Liver (tissue), 9 donors: Measurements from ENCODE around the gene GRID1. TPM values are rescaled to one million over a fixed set of nuclear protein-coding genes. Genes with fewer than 3 reads are reported as not detected.

Experiments
- DNase-seq: peaks from one replicate; pipeline ENCODE4 v3.0.0-alpha.2; 2017; ENCODE audit warnings: low spot score
- H3K27ac ChIP-seq, 2 donors: one replicate each; pipeline ENCODE4 v1.7.0; 2013; ENCODE audit warnings: inconsistent platforms in 2 of 2, low read length in 2 of 2, control low read depth in 1 of 2, low read depth in 1 of 2, mild to moderate bottlenecking in 1 of 2
- H3K27me3 ChIP-seq, 4 donors: one replicate each; pipeline versions ENCODE4 v1.6.1 to v1.7.0; 2013; ENCODE audit warnings: low read length in 3 of 4, inconsistent platforms in 1 of 4, mild to moderate bottlenecking in 1 of 4, moderate library complexity in 1 of 4; ENCODE audit not compliant: control insufficient read depth in 4 of 4, insufficient read depth in 4 of 4
- H3K36me3 ChIP-seq, 4 donors: one replicate each; pipeline versions ENCODE4 v1.6.1 to v1.7.0; 2013; ENCODE audit warnings: low read length in 3 of 4, mild to moderate bottlenecking in 3 of 4, low read depth in 1 of 4, moderate library complexity in 1 of 4; ENCODE audit not compliant: control insufficient read depth in 4 of 4, insufficient read depth in 3 of 4
- H3K4me1 ChIP-seq, 4 donors: one replicate each; pipeline versions ENCODE4 v1.6.1 to v1.7.0; 2013; ENCODE audit warnings: low read length in 3 of 4, mild to moderate bottlenecking in 3 of 4, moderate library complexity in 1 of 4; ENCODE audit not compliant: control insufficient read depth in 4 of 4, insufficient read depth in 4 of 4
- H3K4me3 ChIP-seq, 3 donors: one replicate each; pipeline versions ENCODE4 v1.6.1 to v1.7.0; 2013; ENCODE audit warnings: low read length in 3 of 3, control low read depth in 1 of 3, low read depth in 1 of 3, mild to moderate bottlenecking in 1 of 3
- H3K9ac ChIP-seq, 2 donors: one replicate each; pipeline ENCODE4 v1.7.0; 2013; ENCODE audit warnings: low read length in 2 of 2, mild to moderate bottlenecking in 2 of 2, moderate library complexity in 2 of 2, control low read depth in 1 of 2, low read depth in 1 of 2
- H3K9me3 ChIP-seq, 4 donors: one replicate each; pipeline versions ENCODE4 v1.6.1 to v1.7.0; 2013; ENCODE audit warnings: low read length in 3 of 4; ENCODE audit not compliant: control insufficient read depth in 4 of 4
- ATF3 ChIP-seq: IDR thresholded peaks from 2 replicates; pipeline ENCODE4 v1.6.1; 2016; ENCODE audit warnings: antibody characterized with exemption
- CTCF ChIP-seq: fragments of 150-350 bp; IDR thresholded peaks from 2 replicates; pipeline ENCODE4 v1.5.1; 2017; ENCODE audit warnings: improper control_type of control experiment, low read depth, low read length; ENCODE audit not compliant: missing input control
- EGR1 ChIP-seq, 2 donors: IDR thresholded peaks; 2 replicates each; pipeline ENCODE4 v1.6.1; 2016 to 2018; ENCODE audit warnings: antibody characterized with exemption in 2 of 2, low read depth in 2 of 2
- FOXA1 ChIP-seq: IDR thresholded peaks from 2 replicates; pipeline ENCODE4 v1.6.1; 2016; ENCODE audit warnings: antibody characterized with exemption
- FOXA2 ChIP-seq: IDR thresholded peaks from 2 replicates; pipeline ENCODE4 v1.6.1; 2016; ENCODE audit warnings: antibody characterized with exemption
- GABPA ChIP-seq, 2 donors: IDR thresholded peaks in 1 of 2; conservative IDR thresholded peaks in 1 of 2; 2 replicates each; pipeline ENCODE4 v1.6.1; 2016; ENCODE audit warnings: antibody characterized with exemption in 2 of 2, mild to moderate bottlenecking in 1 of 2, moderate library complexity in 1 of 2
- RAD21 ChIP-seq, 2 donors: IDR thresholded peaks; 2 replicates each; pipeline ENCODE4 v1.6.1; 2016; ENCODE audit warnings: antibody characterized with exemption in 2 of 2, mild to moderate bottlenecking in 2 of 2
- REST ChIP-seq: IDR thresholded peaks from 2 replicates; pipeline ENCODE4 v1.6.1; 2016; ENCODE audit warnings: antibody characterized with exemption, mild to moderate bottlenecking
- SP1 ChIP-seq: IDR thresholded peaks from 2 replicates; pipeline ENCODE4 v1.6.1; 2018; ENCODE audit warnings: antibody characterized with exemption, mild to moderate bottlenecking
- TAF1 ChIP-seq: conservative IDR thresholded peaks from 2 replicates; pipeline ENCODE4 v1.6.1; 2016; ENCODE audit warnings: antibody characterized with exemption, mild to moderate bottlenecking
- YY1 ChIP-seq: IDR thresholded peaks from 2 replicates; pipeline ENCODE4 v1.6.1; 2016; ENCODE audit warnings: antibody characterized with exemption, mild to moderate bottlenecking
- ZBTB33 ChIP-seq: IDR thresholded peaks from 2 replicates; pipeline ENCODE4 v1.6.1; 2016; ENCODE audit warnings: antibody characterized with exemption
- whole genome bisulfite sequencing: extraction: QIAGEN DNeasy Blood & Tissue Kit; methylation state at CpG from one replicate; pipeline ENCODE4 v1.1.7; 2013; 5-methylcytosine and 5-hydroxymethylcytosine counted together
- polyA plus RNA-seq, 2 donors: library from polyadenylated mRNA; stranded (reverse) in 1 of 2; unstranded in 1 of 2; fragments of 200-250 nt in 1 of 2; fragments of >200 nt in 1 of 2; fragmentation: Nextera tagmentation in 1 of 2; extraction: Ambion mirVana in 1 of 2; gene quantifications; one replicate each; pipeline versions ENCODE4 v1.2.1 to v1.2.3, GENCODE V29; 2013 to 2015
- total RNA-seq, 2 donors: library from RNA; depleted of rRNA; stranded (reverse); fragments of >200 nt; gene quantifications; one replicate each; pipeline ENCODE4 v1.2.3, GENCODE V29; 2014
- donor health status: healthy.
- donor health status: healthy.
- donor health status: healthy.
- donor health status: healthy.
- donor health status: healthy.

GRID1 gene
- total and polyA plus RNA-seq, 4 donors, result 0.09 to 0.17 (median 0.14) TPM; not detected in 1

GRCh38 chr10:86121200-86121599 lies 245.4 kb downstream of the GRID1 start:
- TF ChIP-seq YY1, result no peak
- Histone ChIP-seq H3K9ac (no peak overlapping the region), H3K4me1 (peaks cover 0 to 4% (median 0%) of the 10 kb centered on the region in 4 donors), H3K36me3 (no peaks in the 10 kb centered on the region), H3K27ac (no peak overlapping the region), H3K4me3 (no peak overlapping the region), H3K9me3 (no peaks in the 10 kb centered on the region), H3K27me3 (no peaks in the 10 kb centered on the region)
- DNase-seq, result no peak
- WGBS, result 95% methylated on average over 1 of the region's 1 CpG

- TF ChIP-seq REST (no peak), RAD21 (IDR thresholded peaks at IDR 0.05) (no peak), GABPA (IDR thresholded peaks at IDR 0.05 in 1 of 2, conservative IDR thresholded peaks at IDR 0.05 in 1 of 2) (no peak), ZBTB33 (no peak), FOXA2 (no peak), EGR1 (IDR thresholded peaks at IDR 0.05; ENCODE audit: low read depth in 2 of 2) (no peak), ATF3 (no peak), SP1 (no peak), TAF1 (no peak), YY1 (no peak), FOXA1 (no peak), CTCF (no peak)
Measured at GRCh38 chr10:86117051-86117450, 249.5 kb downstream of the GRID1 start.

More at GRCh38 chr10:86117051-86117450, 249.5 kb downstream of the GRID1 start:
- H3K4me1 ChIP-seq, result no peaks in the 10 kb centered on the region
- H3K9ac ChIP-seq, result no peak overlapping the region
- no peak for DNase-seq
- no peaks in the 10 kb centered on the region for H3K36me3 ChIP-seq
- H3K27ac ChIP-seq, result no peak overlapping the region
- H3K27me3 ChIP-seq, result no peaks in the 10 kb centered on the region
- H3K4me3 ChIP-seq, result no peak overlapping the region
- H3K9me3 ChIP-seq, result no peaks in the 10 kb centered on the region
